GM21786 (cell line): ENCODE data around the gene NELFA.

Source experiments
- ATAC-seq: cut with Tn5 transposase; IDR thresholded peaks from one replicate; pipeline ENCODE4 v1.9.1; 2021; ENCODE audit not compliant: unreplicated experiment

The NELFA gene

DNA sequence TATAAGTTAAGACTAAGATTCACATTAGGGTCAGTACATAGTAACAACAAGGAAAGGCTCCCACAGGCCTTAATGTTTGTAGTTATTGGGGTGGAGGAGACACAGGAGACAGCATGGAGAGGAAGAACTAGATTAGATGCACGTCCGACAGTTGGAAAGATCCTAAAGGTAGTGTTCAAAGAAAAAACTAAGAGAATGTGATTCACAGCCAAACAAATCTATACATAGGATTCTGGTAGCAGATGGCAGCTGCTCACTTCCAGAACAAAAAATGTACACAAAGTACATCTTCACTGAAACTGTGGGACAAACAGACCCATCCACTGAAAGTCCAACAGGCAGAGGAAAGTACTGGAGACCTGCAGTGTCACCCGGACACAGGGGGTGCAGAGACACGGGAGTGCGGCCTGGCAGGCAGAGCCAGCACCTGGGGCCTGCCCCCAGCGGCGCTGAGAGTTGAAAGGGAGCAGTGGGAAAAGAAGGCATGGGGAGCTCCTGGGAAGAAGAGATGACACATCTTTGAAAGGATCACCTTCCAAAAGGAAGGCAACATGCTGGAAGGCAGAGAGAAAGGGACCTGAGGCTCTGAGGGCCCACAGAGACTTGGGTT, 40.0 kb downstream of the NELFA start:
- no peak for ATAC-seq

DNA sequence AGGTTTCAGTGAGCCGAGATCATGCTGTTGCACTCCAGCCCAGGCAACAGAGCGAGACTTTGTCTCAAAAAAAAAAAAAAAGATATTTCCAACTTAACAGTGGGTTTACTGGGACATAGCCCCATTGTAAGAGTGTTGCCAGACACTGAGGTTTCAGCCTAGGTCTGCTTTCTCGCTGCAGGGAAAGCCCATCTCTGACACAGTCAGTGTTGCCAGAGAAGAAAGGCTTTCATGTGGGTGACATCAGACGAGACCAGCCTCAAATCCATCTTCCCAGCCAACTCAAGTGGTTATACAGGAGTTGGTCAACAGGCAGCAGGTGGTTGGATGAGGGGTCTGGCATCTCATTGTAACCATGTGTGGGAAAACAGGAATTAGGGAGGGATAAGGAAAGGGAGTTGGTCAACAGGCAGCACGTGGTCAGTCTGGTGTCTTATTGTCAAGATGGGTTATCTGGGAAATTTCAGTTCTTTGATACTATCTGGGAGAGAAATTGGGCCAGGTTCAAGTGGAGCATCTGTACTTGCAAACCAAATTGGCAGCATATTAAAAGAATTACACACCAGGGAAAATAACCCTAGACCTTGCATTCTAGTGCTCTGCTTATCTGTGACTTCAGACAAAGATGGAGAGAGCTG, 41.1 kb downstream of the NELFA start:
- ATAC-seq, result no peak

GRCh38 chr4:1964971-1965370, 43.8 kb downstream of the NELFA start:
- no peak for ATAC-seq

DNA sequence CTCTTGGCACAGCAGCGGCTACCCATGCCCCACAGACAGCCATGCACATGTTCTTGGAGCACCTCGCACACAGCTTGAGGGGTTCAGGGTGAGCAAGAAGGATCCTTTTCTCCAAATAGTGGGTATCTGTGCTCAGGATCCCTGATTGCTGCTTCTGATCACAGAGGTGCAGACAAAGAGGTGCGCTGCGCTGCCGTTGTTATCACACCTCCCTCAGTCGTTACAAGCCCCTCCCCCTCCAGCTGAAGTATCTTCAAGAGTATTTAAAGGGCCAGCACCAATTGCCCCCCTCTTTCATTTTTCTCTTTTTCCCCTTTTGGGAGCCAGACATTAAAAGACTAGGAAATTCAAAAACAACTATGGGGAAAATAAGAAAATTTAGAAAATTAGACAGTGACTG, 44.3 kb downstream of the NELFA start:
- ATAC-seq, result no peak

DNA sequence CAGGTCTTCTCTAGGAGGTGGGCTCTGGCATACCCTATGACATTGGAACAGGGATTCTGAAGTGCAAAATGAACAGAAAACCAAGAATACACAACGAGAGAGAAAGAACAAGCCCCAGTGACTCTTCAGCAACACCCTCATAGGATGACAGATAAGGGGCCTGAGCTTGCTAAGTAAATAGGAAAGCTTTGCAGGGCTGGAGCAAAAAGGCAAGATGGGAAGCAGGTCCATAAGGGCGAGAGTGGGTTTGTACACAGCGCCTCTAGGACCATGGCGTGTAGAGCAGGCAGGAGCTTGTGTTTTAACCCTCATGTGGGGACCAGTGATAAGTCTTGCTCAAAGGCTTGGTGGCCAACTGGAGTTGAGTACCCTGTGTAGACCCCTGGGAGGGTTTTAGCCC, 45.8 kb downstream of the NELFA start:
- no peak for ATAC-seq

DNA sequence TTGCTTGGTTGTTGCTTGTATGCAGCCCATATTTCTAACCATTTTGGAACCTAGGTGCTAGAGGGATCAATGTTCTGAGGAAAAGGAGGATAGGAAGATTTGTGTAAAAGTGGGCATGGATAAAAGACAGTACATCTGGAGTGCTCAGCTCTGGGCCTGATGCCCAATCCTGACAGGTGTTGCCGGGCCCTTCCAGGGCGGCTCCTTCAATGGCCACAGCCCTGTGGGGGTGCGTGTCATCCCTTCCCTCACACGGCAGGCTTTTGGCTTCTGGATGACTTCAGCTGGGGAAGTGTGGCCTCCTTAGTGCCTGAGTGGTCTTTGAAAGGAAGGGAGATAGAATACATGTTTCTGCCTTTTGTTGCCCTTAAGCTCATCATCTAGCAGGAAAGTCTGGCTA, 47.2 kb downstream of the NELFA start:
- ATAC-seq, result no peak

DNA sequence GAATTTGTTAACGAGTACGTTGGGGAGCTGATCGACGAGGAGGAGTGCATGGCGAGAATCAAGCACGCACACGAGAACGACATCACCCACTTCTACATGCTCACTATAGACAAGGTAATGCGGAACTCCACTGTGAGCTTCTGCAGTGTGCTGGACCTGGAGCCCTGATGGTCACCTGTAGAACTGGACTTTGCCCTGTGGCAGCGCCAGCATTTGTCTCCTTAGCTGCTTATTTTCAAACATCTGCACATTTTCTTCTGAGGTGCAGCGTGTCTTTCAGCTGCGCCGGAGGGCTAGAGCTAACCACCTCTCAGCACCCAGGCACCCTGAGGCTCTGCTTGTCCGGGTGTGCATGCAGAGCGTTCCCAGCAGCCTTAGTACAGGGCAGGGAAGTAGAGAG, 47.7 kb downstream of the NELFA start:
- no peak for ATAC-seq

DNA sequence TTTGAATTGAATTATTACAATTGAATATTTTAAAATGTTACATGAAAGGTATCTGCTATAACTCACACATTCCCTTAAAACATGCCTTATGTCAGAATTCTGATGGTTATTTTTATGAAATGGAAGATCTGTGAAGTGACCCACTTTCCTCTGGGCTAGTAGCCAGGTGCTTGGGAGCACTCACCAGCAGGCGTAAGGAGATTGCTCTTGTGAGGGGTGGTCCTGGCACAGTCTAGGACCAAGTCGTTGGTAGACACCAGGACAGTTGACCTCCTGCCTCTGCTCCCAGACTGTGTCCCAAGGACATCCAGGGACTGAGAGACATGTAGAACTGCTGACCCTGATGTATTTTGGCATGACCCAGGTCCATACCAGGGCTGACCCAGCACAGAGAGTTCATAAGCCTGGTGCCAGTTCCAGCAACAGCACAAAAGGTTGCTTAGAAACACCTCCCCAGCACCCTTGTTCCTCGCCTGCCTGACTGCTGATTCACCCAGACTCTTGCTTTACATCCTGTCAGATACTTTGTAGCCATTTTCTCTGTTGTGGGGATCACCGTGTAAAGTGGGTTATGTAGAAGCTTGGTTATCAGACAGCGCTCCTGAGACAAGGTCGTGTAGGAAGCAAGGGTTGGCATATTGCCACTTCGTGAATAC, 48.5 kb downstream of the NELFA start:
- no peak for ATAC-seq

DNA sequence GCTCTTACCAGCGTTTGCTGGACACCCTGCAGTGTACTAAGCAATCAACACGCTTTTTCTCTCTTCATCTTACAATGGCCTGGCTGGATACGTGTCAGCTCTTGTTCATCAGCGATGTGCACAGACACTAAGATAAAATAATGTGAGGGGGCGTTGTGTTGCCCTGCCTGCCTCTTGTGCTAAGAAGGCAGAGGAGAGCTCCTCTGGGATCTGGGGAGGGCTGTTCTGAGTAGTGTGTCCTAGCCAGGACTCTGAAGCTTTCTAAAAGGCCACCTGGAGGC, 49.7 kb downstream of the NELFA start:
- no peak for ATAC-seq

GRCh38 chr4:1958276-1959103, 50.3 kb downstream of the NELFA start:
- ATAC-seq, result no peak

DNA sequence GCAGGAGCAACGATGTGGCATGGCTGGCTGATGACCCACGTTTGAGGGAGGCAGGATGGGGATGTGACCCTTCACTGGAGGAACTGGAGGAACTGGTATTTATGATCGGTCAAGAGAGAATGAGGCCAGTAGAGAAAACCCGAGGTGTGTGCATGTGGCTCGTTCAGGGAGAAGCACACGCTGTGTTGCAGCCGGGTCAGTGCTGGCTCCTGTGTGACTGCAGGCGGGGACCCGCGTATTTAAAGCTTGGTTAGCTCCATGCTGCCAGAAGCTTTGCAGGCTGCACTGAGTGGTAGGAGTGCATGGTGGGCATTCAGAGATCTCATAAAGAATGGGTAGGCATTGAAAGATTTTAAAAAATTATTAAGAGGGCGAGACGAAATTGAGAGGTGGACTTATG, 52.1 kb downstream of the NELFA start:
- ATAC-seq, result no peak

DNA sequence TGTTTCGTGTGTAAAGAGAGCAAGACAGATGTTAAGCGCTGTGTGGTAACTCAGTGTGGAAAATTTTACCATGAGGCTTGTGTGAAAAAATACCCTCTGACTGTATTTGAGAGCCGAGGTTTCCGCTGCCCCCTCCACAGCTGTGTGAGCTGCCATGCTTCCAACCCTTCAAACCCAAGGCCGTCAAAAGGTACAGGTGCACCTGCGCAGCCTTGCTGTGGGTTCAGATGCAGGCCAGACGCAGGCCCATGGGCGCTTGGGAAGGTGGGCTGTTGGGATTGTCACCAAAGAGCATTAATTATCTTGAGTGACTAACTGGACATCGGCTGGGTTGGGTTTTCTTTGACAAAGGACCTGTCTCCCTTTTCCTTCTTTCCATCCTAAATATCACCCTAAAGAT, 55.4 kb downstream of the NELFA start:
- no peak for ATAC-seq

DNA sequence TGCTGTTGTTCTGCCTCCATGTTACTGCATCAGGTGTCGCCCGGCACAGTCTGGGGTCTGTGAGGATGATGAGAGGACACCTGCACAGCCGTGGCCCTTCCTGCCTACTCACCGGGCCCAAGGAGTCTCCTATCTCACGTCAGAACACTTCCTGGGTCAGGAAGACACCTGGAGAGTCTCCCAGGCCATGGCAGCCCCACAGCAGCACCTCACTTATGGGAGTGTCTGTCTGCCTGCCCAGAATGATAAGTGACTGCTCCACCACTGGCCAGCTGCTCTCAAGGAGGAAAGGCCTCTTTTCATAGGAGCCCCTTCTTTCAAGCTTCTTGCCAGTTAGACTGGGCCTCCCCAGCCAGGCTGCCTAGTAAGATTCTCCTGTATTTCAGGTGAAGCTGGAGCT, 56.1 kb downstream of the NELFA start:
- no peak for ATAC-seq

DNA sequence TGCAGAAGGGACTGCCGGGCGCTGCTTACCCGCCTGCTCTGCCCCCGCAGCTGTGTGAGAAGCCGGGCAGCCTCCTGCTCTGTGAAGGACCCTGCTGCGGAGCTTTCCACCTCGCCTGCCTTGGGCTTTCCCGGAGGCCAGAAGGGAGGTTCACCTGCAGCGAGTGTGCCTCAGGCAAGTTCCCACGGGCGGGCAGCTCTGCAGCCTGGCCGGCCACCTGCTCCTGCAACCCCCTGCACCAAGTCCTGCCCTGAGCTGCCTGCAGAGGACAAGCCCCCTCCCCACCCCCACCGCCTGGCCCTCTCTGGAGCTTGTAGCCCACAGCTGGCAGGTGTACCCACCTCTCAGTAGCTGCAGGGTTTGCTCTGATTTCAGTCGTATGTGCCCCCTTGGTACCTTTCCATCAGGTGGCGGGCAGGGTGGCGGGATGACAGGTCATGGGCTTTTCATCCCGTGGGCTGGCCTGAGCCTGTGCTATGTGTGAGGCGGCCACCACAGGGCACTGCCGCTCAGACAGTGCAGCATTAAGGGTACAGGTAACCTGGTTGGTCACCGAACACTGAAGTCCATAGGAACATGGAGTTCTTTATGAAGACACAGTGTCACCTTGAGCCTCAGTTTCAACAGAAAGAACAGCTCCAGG, 56.6 kb downstream of the NELFA start:
- no peak for ATAC-seq

DNA sequence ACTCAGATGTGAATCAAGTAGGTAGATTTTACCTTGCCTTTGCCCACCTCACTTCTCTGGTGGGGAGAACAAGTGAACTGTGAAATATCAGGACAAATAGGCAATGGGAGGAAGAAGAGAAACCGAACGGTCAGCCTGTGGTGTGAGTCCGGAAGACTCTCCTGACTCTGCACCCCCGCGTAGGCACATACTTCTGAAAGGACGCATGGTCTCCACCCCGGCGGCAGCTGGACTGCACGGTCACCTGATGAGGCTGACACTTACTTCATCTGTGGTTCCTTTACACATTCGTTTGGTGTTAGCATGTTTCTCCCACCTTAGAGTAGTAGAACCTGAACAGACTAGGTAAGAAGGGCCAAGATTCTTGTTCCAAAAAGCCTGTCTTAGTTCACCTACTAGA, 58.4 kb downstream of the NELFA start:
- no peak for ATAC-seq

DNA sequence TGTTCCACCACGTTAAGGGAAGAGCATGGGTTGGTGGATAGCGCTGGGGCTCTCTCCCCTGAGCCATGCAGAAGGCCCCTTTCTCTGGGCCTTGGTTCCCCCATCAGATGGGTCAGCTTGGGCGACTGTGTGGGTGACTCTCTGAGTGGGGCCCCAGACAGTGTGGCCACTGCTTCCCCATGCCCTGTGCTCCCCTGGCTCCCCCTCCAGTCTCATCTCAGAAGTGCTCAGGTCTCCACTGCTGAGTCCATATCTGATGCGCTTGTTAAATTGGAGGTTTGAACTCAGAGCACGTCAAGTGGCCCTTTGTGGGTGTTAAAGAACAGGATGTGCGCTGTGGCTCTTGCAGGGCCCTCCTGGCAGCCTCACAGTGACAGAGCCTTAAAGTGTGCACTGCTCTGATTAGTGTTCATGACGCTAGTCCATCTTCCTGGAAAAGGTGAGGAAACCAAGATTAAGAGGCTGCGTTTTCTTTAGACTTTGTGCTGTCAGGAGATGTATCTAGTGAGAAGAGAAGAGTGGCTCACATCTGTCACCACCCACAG, 59.8 kb downstream of the NELFA start:
- ATAC-seq, result no peak

GRCh38 chr4:1948232-1948631, 60.5 kb downstream of the NELFA start:
- ATAC-seq, result no peak

DNA sequence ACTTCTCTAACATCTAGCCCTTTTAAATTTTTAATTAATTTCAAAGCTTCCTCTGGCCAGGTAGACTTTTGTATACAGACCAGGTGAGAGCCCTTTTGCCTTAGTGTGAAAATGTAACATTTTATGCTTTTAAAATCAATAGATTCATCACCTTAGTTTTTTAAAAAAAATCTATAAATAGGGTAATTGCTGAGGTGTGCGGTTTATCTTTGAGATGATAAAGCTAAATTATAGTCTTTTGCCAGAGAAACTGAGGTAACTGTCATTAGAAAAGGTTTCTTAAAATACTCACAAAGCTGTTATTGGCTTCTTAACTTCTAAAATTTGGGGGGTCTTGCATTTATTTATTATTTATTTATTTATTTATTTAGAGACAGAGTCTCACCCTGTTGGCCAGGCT, 62.9 kb downstream of the NELFA start:
- ATAC-seq, result no peak

GRCh38 chr4:1945124-1945895, 63.5 kb downstream of the NELFA start:
- no peak for ATAC-seq

- no peak for ATAC-seq
Observed at GRCh38 chr4:1943928-1944327, 64.8 kb downstream of the NELFA start.

- ATAC-seq, result no peak
Observed at GRCh38 chr4:1940566-1940965, 68.2 kb downstream of the NELFA start.
